ENCODE measurements around the gene PZP. TPM values are rescaled to one million over a fixed set of nuclear protein-coding genes. Genes with fewer than 3 reads are reported as not detected.
A peak's percentile ranks its signal among the peaks of the same experiment; 100 is the strongest.

PZP gene
- total and polyA plus RNA-seq, 2 of the 13 experiments (the other 11 are each of a cell fraction or from before 2014, with no cell fraction given), result 0.07 to 0.89 TPM

GRCh38 chr12:9111525-9111924 is 96.7 kb downstream of the PZP start (continued):
- TF ChIP-seq SALL2 (CRISPR knock-in tag; IDR thresholded peaks at IDR 0.05) (no peak), ATF4 (CRISPR knock-in tag; IDR thresholded peaks at IDR 0.05) (no peak), SRY (CRISPR knock-in tag; IDR thresholded peaks at IDR 0.05) (no peak), ZNF746 (CRISPR knock-in tag; IDR thresholded peaks at IDR 0.05) (no peak), ZFY (CRISPR knock-in tag; IDR thresholded peaks at IDR 0.05) (no peak), CBX1 (IDR thresholded peaks at IDR 0.05; ENCODE audit: low read depth) (no peak)

GRCh38 chr12:9109737-9110491 is 98.3 kb downstream of the PZP start:
- no peaks in the 10 kb centered on the region for H3K9me3 ChIP-seq (ENCODE audit: low read length)
- H2AFZ ChIP-seq (ENCODE audit: low read length), result no peak overlapping the region
- peaks cover 49% of the 10 kb centered on the region for H4K20me1 ChIP-seq (ENCODE audit: insufficient read depth, low read length)
- 97% methylated on average over 3 of the region's 3 CpGs for WGBS (ENCODE audit: low lambda C conversion rate)
- intact Hi-C loops (cut with micrococcal nuclease; ENCODE audit: unreplicated experiment) (loop anchor here (10.0 kb wide), 2 partner anchors 145 to 175 kb away; no protein-coding TSS in a partner anchor), in situ Hi-C loops (cut with HindIII; ENCODE audit: extremely low pct_ligation_motif_present, low pct_unique_long_range_greater_than_20kb) (loop anchor here (10.0 kb wide), 1 partner anchor 165 kb away; no protein-coding TSS in a partner anchor)
- H3K79me2 ChIP-seq (ENCODE audit: insufficient read depth, low read length), result peaks cover 36% of the 10 kb centered on the region
- no peak overlapping the region for H3K9ac ChIP-seq (ENCODE audit: insufficient read depth, low read depth, low read length)
- H3K4me2 ChIP-seq (ENCODE audit: low read depth, low read length), result no peak overlapping the region
- TF ChIP-seq RBFOX2 (IDR thresholded peaks at IDR 0.05; ENCODE audit: low read depth, low read length) (peak; percentile 67), POLR2G (IDR thresholded peaks at IDR 0.05; ENCODE audit: low read depth, low read length) (peak; percentile 63), ZNF552 (CRISPR knock-in tag; IDR thresholded peaks at IDR 0.05; ENCODE audit: borderline replicate concordance) (no peak), AGO2 (optimal IDR thresholded peaks at IDR 0.05; ENCODE audit: low read depth, low read length) (peak; percentile 82), PAF1 (CRISPR knock-in tag; IDR thresholded peaks at IDR 0.05) (peak; percentile 17; the same call in 1 of the 2 replicates), RBM22 (optimal IDR thresholded peaks at IDR 0.05; ENCODE audit: low read length) (peak; percentile 94)
- H3K36me3 ChIP-seq (replicated peaks in 1 of 2; ENCODE audit: control insufficient read depth in 1 of 2, insufficient read depth in 2 of 2, low read length in 2 of 2), result peaks cover 30 to 69% of the 10 kb centered on the region in 2 experiments
- DNase-seq (ENCODE audit: low spot score) (no peak), FAIRE-seq (no peak), ATAC-seq (no peak)
- H3K4me3 ChIP-seq (replicated peaks in 1 of 3; ENCODE audit: insufficient read depth in 1 of 3, low read depth in 2 of 3, low read length in 3 of 3), result no peak overlapping the region; a peak in 1 of 6 replicates
- no TSS peak for BruUV-seq (replicated peaks)
- H3K4me1 ChIP-seq (ENCODE audit: insufficient read depth, low read length), result peaks cover 55% of the 10 kb centered on the region
- no peaks in the 10 kb centered on the region; a peak in 1 of 5 replicates for H3K27me3 ChIP-seq (ENCODE audit: control insufficient read depth in 1 of 2, insufficient read depth in 2 of 2, low read length in 2 of 2)
- ChIA-PET CTCF (ENCODE audit: low intra/inter-chr PET ratio, low total read pairs) (no interaction called here), POLR2A (no interaction called here)
- H3K27ac ChIP-seq (ENCODE audit: extremely low read length, insufficient read depth, low read length), result peak overlapping the region; percentile 9
